Transverse colon (tissue), 4 donors: Measurements from ENCODE around the gene KNOP1.

ENCODE experiments used
- EP300 ChIP-seq: sonication (generic); formaldehyde crosslinking; IDR thresholded peaks from one replicate; pipeline ENCODE4 v1.6.1; 2017; ENCODE audit warnings: antibody characterized with exemption, low read depth
- POLR2A ChIP-seq: fragments of 450-650 bp; IDR thresholded peaks from one replicate; pipeline ENCODE4 v1.6.1; 2016; ENCODE audit warnings: antibody characterized with exemption, mild to moderate bottlenecking, moderate library complexity
- POLR2AphosphoS5 ChIP-seq, 3 donors: sonication (generic); formaldehyde crosslinking; IDR thresholded peaks; one replicate each; pipeline ENCODE4 v1.6.1; 2016; ENCODE audit warnings: antibody characterized with exemption in 3 of 3
- TF ChIP-seq, protein P1 (sequence below), 5 experiments: fragments of 200-600 bp in 3 of 5; fragments of 450-650 bp in 2 of 5; sonication (generic) in 3 of 5; IDR thresholded peaks; 1 replicate in 2 of 5; 2 replicates in 3 of 5; pipeline ENCODE4 v1.5.1; 2016 to 2017; ENCODE audit warnings: antibody characterized with exemption in 5 of 5, inconsistent platforms in 3 of 5, mild to moderate bottlenecking in 2 of 5, moderate library complexity in 1 of 5

DNA sequence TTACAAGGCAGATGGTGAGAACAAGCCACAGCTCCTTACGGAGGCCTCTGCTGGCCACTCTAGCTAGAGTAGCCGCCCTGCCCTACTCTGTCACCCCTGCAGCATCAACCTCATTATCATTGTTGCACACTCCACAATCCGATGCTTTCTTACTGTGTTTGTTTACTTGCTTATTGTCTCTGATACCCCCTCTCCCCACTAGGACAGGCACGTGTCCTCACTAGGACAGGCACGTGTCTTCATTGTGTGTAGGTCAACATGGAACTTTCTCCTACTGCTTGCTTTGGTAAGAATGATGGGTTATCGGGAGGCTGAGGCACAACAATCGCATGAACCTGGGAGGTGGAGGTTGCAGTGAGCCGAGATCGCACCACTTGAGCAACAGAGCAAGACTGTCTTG lies 63.9 kb downstream of the KNOP1 start:
- TF ChIP-seq, protein P1, sequence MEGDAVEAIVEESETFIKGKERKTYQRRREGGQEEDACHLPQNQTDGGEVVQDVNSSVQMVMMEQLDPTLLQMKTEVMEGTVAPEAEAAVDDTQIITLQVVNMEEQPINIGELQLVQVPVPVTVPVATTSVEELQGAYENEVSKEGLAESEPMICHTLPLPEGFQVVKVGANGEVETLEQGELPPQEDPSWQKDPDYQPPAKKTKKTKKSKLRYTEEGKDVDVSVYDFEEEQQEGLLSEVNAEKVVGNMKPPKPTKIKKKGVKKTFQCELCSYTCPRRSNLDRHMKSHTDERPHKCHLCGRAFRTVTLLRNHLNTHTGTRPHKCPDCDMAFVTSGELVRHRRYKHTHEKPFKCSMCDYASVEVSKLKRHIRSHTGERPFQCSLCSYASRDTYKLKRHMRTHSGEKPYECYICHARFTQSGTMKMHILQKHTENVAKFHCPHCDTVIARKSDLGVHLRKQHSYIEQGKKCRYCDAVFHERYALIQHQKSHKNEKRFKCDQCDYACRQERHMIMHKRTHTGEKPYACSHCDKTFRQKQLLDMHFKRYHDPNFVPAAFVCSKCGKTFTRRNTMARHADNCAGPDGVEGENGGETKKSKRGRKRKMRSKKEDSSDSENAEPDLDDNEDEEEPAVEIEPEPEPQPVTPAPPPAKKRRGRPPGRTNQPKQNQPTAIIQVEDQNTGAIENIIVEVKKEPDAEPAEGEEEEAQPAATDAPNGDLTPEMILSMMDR (IDR thresholded peaks at IDR 0.05), result no peak
- TF ChIP-seq POLR2AphosphoS5 (IDR thresholded peaks at IDR 0.05), result no peak
- TF ChIP-seq EP300, result no peak
- TF ChIP-seq POLR2A, result no peak
